ENCODE data around the gene SYCN. TPM values are rescaled to one million over a fixed set of nuclear protein-coding genes. Genes with fewer than 3 reads are reported as not detected.
"Not testable (repeated sequence)": the region's sequence is repeated elsewhere in the genome, so short reads cannot be mapped to it uniquely, and the experiment has no call there.

SYCN gene, protein sequence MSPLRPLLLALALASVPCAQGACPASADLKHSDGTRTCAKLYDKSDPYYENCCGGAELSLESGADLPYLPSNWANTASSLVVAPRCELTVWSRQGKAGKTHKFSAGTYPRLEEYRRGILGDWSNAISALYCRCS
- not detected in 2 replicates for total RNA-seq

DNA sequence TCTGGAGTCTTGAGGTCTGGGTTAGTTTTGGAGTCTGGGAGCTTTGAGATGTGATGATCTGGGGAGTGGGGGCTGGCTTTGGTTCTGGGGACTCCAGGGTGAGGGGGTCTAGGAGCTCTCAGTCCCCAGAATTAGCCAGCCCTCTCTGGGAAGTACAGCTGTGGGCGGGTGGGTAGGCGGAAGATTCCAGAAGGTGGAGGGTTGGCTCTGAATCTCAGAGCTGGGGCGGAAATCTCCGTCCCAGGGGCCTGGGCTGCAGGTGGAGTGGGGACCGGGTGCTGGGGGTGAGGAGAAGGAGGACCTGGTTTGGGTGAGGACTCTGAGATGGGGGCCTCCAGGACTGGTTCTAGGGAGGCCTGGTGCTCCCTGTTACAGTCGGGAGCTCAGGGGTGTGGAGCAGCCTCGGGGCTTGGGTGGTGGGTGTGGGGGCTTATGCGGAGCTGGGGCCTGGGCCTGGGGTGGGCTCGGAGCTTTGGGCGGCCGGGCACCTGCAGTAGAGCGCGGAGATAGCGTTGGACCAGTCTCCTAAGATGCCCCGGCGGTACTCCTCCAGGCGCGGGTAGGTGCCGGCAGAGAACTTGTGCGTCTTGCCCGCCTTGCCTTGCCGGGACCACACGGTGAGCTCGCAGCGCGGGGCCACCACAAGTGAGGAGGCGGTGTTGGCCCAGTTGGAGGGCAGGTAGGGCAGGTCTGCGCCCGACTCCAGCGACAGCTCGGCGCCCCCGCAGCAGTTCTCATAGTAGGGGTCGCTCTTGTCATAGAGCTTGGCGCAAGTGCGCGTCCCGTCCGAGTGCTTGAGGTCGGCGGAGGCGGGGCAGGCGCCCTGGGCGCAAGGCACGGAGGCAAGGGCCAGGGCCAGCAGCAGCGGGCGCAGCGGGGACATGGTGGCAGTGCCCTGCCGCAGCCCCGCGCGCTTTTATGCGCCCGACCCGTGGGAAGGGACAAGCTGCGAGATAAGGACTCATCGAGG, at the start of gene SYCN:
SYCN (minus strand) TSS at position 892 of the 970 bp plus-strand sequence; CDS start at position 883, 9 bp downstream.
- no peak for DNase-seq

DNA sequence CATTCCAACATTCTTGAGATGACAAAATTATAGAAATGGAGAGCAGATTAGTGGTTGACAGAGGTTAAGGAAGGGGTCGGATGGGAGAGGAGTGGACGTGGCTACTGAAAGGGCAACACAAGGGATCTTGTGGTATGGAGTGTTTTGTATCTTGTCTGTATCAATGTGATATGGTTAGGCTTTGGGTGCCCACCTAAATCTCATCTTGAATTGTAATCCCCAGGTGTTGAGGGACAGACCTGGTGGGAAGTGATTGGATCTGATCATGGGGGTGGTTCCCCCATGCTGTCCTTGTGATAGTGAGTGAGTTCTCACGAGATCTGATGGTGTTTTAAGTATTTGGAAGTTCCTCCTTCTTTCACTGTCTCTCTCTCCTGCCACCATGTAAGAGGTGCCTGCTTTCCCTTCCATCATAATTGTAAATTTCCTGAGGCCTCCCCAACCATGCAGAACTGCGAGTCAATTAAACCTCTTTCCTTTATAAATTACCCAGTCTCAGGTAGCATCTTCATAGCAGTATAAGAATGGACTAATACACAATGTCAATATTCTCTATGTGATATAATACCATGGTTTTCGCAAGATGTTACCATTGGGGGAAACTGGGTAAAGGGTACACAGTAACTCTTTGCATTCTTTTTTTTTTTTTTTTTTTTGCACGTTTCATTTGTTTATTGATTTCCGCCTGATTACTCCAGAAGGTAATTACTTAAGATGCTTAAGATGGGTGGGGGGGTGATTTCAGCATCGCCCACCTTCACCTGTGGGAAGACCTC, 49.5 kb upstream of the SYCN start:
- DNase-seq = no peak

DNA sequence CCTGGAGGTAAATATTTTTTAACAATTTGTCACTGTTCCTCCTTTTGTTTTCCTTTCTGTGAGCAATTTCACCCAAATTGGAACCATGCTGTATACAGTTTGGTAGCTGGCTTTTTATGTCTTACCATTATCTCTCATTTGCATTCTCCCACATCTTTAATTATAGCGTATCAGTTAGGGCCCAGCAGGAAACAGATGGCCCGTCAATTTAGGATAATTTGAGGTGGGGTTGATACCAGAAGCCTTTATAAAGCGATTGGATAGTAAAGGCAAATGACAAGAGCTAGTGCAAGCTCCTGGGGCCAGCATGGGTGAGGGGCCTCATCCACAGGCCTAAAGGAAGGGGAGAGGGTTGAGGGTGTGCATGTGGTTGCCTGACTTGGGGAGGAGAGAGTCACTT, 48.4 kb upstream of the SYCN start:
- DNase-seq = no peak

DNA sequence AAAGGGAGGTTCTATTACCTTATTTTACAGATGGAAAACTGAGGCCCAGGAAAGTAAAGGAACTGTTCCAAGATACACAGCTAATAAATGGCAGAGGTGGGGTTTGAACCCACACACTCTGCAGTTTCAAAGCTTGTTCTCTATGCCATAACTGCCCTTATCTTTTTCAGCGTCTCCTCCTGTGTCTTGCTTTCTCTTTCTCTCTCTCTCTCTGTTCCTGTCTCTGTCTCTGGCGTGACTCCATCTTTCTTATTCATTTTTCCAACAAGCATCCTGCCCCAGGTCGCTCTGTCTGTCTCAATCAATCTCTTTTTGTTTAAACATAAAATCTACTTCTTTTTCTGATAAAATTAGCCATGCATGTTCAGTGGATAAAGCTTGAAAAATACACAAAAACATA, 47.8 kb upstream of the SYCN start:
- DNase-seq = no peak

DNA sequence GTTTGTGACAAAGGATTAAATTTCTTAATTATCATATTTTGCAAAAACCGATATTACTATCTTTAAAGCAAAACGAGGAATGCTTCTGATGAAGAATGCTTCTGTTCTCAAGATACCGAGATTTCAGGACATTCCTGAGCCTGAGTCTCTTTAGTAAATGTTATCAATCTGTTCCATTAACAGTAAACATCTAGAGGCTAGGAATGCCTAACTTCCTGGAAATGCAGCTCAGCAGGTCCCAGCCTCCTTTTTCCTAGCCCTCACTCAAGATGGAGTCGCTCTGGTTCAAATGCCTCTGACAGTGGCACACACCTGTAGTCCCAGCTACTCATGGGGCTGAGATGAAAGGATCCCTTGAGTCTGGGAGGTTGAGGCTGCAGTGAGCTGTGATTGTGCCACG, 47.0 kb upstream of the SYCN start:
- no peak for DNase-seq

DNA sequence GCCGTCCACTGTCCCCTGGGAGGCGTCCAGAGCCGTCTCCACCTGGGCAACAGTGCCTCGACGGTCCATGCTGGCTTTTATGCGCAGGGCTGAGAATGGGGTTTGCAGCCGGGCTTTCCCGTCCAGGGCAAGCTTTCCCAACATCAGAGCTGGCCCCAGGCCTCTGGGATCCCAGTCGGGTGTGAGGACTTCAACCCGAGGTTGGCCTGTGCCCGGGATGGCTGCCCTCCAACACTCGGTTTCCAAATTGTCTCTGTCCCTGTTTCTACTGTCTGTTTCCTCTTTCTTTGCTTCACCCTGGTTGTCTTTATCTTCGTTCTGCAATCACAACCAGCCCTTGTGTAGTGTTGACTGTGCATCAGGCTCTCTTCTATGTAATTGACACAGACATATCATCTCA, 44.7 kb upstream of the SYCN start, which contains the start of gene IFNL4:
IFNL4 (minus strand) TSS at position 51 of the 400 bp plus-strand sequence.
- no peak for DNase-seq

DNA sequence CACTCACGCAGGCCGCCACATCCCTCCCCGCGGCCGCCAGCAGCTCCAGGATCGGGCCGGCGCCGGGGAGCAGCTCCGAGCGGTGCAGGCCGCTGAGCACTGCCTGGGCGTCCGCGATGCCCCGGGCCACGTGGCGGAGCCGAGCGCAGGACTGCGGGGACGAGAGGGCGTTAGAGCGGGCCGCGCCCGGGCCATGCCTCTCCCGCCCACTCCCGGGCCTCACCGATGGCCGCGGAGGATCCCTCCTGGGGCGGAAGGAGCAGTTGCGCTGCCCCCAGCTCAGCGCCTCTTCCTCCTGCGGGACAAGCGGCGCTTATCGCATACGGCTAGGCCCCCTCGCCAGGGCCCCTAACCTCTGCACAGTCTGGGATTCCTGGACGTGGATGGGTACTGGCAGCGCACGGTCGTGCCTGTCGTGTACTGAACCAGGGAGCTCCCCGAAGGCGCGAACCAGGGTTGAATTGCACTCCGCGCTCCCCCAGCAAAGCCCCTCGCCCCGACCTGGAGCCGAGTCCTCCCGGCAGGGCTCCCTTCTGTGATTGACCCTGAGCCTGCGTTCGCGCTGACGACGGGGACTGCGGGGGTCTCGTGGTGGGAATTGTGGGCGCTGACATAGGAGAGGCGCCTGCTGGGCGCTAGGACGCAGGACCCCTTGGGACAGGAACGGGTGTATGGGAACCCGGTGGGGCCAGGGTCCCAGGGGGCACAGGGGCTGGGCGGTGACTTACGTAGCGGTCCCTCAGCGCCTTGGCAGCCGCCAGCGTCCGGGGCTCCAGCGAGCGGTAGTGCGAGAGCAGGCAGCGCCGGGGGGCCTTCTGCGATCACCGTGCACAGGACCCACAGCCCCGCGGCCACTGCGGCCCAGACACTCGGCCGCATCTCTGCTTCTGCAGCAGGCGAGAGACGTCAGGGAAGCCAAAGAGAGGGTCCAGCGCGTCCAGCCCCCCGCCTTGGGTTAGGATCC, 43.9 kb upstream of the SYCN start:
- peak; percentile 7 for DNase-seq

DNA sequence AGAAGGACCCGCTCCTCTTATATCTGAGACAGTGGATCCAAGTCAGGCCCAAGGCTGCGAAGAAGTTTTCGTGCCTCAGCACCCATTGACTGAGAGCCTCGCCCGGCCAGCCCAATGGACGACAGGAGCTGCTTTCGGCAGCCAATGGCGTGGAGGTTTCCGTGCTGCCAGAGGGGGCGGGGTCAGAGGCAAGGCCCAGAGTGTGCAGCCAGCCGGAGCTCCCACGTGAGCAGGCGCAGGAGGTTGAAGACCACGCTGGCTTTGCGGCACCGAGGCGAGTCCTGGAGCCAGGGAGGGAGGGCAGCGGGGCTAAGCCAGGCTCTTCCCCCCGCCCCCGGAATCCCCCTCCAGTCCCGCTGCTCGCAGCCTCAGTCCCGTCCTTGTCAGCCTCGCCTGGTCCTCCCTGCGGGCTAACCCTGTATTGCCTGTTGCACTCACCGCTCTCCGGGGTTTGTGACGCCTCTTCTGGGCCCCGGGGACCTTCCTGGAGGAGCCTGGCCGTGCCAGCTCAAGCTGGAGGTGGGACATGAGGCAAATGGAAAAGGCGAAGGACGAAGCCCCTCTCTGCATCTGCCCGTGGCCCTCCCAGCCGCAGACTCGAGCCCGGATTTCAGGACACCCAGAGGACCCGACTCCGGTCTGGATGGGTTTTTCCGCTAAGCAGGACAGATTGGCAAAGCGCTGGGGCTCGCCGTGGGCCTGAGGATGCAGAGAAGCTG, 43.0 kb upstream of the SYCN start:
- peak; percentile 42 for DNase-seq

DNA sequence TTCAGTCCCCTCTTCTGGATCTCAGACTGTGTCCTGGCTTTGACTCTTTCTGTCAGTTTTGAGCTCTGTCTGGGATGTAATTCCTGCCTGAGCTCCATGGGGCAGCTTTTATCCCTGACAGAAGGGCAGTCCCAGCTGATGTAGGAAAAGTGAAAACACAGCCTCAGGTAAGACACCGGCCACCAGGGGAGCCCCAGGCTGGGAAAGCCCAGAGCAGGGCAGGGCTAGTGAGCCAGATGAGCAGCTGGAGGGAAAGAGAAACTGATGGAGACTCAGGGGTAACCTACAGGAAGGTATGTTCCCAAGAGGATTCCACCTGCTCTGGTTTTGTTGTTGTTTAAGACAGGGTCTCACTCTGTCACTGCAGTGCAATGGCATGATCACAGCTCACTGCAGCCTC, 41.1 kb upstream of the SYCN start:
- not testable (repeated sequence) for DNase-seq

DNA sequence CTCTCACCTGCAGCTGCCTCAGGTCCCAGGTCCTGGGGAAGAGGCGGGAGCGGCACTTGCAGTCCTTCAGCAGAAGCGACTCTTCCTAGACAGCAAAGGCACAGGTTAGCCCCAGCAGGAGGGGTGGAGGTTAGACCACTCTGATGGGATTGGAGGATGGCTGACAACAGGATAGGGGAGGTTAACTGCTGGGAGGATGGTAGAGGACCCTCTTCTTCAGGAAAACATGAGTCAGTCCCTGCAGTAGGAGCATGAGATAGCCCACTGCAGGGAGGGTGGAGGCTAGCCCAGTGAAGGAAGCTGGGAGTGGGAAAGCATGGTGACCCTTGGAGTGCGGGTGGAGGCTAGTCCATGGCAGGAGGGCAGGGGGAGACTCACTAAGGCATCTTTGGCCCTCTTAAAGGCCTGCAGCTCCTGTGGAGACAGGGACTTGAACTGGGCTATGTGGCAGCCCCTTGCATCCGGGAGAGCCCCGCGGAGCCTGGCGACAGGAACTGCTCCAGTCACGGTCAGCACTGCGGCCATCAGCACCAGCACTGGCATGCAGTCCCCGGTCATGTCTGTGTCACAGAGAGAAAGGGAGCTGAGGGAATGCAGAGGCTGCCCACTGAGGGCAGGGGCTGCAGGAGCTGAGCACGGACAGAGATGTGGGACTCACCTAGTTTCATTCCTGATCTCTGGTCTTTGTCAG, 40.5 kb upstream of the SYCN start, which contains the start of gene IFNL3:
IFNL3 (minus strand) TSS at position 597 of the 691 bp plus-strand sequence; CDS start at position 558, 39 bp downstream.
- not testable (repeated sequence) for DNase-seq

DNA sequence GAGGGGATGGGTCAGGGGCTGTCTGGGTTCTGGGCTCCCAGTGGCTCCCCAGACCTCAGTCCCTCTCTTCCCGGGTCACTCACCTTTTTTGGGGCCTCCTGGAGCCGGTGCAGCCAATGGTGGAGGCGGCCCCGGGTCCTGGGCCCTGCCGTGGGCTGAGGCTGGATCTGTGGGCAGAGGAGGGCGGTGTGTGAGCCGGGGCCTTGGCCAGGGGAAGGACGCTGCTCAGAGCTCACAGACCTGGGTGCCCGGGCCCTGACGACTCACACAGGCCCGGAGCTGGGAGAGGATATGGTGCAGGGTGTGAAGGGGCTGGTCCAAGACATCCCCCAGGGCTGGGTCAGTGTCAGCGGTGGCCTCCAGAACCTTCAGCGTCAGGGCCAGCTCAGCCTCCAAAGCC, 39.7 kb upstream of the SYCN start:
- DNase-seq = not testable (repeated sequence)

DNA sequence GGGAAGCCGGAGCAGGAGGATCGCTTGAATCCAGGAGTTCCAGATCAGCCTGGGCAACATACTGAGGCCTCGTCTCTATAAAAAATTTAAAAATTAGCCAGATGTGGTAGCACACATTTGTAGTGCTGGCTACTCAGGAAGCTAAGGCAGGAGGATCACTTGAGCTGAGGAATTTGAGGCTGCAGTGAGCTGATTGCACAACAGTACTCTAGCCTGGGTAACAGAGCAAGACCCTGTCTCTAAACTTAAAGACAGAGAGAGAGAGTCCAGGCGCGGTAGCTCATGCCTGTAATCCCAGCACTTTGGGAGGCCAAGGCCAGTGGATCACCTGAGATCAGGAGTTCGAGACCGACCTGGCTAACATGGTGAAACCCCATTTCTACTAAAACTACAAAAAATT, 36.4 kb upstream of the SYCN start:
- no peak for DNase-seq

DNA sequence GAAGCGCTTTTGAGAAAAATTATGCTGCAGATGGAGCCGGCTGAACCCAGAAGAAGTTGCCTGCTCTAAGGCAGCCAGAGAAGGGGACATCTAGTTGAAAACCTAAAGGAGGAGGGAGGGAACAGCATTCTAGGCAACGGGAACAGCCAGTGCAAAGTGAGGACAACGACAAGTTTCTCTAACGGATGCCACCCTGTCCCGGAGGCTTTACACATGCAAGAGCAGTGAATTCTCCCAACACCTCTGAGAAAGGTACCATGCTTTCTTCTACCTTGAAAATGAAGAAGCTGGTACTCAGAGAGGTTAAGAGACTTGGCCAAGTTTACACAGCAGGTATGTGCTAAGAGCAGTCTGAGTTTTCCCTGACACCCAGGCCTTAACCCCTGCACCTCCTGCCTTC, 34.9 kb upstream of the SYCN start:
- no peak for DNase-seq

DNA sequence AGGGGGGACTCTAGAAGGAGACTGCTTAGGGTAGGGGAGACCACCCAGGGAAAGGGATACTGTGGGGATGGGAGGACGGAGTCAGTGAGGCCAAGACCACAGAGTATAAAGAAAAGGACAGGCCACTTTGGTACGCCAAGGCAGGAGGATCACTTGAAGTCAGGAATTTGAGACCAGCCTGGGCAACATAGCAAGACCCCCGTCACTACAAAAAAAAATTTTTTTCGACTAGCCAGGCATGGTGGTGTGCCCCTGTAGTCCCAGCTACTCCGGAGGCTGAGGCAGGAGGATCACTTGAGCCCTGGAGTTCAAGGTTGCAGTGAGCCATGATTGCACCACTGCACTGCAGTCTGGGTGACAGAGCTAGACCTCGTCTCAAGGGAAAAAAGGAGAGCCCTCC, 34.1 kb upstream of the SYCN start:
- DNase-seq = no peak

DNA sequence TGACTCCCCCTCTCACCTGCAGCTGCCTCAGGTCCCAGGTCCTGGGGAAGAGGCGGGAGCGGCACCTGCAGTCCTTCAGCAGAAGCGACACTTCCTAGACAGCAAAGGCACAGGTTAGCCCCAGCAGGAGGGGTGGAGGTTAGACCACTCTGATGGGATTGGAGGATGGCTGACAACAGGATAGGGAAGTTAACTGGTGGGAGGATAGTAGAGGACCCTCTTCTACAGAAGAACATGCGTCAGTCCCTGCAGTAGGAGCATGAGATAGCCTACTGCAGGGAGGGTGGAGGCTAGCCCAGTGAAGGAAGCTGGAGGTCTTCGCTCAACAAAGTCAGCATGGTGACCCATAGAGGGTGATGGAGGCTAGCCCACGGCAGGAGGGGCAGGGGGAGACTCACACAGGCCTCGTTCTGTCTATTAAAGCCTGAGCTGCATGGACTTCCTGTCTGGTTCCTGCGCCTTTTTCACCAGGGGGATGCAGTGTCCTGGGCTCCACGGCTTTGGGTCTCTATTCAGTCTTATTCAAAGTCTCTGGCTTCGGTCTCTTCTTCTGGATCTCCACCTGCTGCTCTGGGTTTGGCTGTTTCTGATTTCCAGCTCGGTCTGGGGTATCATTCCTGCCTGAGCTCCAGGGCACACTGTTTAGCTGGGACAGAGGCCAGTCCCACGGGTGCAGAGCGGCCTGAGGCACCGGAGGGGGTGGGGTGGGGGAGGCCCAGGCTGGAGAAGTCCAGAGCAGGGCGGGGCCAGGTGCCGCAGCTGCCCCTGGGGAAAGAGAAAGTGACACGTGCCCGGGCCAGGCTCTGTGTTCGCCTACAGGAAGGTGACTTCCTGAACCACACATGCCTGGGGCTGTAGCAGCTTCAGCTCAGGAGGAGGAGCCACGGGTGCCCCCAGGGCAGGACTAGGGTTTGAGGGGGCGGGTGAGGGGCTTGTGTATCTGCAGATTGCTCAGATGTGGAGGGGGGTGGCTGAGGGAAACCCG, 33.4 kb upstream of the SYCN start:
- peak; percentile 5 for DNase-seq

DNA sequence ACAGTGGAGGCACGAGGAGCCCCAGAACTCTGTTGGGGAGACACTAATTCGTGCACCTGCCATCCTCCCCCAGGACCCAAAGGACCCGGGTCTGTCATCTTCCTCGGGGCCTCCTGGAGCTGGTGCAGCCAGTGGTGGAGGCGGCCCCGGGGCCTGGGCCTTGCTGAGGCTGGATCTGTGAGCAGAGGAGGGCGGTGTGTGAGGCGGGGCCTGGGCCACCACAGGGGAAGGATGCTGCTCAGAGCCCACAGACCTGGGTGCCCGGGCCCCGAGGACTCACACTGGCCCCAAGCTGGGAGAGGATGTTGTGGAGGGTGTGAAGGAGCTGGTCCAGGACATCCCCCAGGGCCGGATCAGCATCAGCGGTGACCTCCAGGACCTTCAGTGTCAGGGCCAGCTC, 32.5 kb upstream of the SYCN start:
- no peak for DNase-seq

DNA sequence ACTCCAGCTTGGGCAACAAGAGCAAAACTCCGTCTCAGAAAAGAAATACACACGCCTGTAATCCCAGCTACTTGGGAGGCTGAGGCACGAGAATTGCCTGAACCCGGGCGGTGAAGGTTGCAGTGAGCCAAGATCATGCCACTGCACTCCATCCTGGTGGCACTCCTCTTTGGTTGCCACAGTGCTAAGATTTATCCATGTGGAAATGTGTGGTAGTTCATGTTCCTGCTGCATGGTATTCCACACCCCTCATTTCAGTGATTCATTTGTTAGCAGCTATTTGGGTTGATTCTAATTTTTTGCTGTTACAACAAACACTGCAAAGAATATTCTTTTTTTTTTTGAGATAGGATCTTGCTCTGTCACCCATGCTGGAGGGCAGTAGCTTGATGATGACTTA, 28.6 kb upstream of the SYCN start:
- no peak for DNase-seq

DNA sequence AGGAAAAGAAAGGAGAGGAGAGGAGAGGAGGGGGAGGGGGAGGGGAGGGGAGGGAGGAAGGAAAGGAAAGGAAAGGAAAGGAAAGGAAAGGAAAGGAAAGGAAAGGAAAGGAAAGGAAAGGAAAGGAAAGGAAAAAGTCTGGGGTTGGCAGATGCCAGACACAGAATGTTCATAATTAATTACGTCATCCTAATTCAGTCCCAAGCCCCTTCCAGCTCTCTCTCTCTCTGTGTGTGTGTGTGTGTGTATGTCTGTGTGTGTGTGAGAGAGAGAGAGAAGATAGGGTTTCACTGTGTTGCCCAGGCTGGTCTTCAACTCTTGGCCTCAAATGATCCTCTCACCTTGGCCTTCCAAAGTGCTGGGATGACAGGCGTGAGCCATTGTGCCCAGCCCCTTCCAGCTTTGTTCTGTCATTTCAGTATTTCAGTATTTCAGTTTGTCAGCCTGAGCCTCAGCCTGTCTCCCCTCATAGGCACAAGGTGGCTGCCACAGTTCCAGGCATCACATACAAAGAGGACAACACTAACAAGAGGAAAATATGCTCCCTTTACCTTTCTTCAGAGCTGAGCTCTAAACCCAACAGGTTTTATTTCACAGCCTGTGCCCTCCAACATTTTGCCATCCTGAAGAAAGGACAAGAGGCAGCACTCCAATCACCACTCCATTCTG, 26.2 kb upstream of the SYCN start:
- no peak for DNase-seq

DNA sequence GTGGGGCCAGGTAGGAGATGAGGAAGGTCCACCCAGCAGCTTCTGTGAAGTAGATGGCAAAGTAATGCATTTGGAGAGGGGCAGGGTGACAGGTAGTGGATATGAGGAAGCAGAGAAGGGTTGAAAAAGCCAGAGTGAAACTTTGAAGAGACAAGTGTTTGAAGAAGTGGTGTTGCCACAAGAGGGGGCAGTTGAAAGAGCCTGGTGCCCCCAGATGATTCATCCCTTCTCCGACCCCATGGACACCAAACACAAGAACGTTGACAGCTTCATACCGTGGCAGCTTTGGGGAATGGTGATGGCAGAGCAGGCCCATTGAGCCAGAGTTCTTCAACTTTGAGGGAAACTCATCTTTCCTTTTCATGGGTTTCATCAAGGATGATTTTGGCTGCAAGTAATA, 20.8 kb upstream of the SYCN start:
- DNase-seq = no peak
